Mesothelial cell of epicardium (in vitro differentiated cells): ENCODE results near the gene SDC3. TPM values are rescaled to one million over a fixed set of nuclear protein-coding genes. Genes with fewer than 3 reads are reported as not detected.

Source experiments
- DNase-seq, 2 experiments: peaks; one replicate each; pipeline ENCODE4 v3.0.0; 2021; ENCODE audit warnings: low spot score in 2 of 2; ENCODE audit not compliant: unreplicated experiment in 2 of 2
- H3K27ac Mint-ChIP-seq: 2 replicates; pipeline ENCODE4 v1.8.0; 2021; ENCODE audit warnings: mixed read lengths
- H3K27me3 Mint-ChIP-seq: 2 replicates; pipeline ENCODE4 v1.8.0; 2021; ENCODE audit warnings: low read depth, mixed read lengths
- H3K36me3 Mint-ChIP-seq: 2 replicates; pipeline ENCODE4 v1.8.0; 2021; ENCODE audit warnings: mixed read lengths
- H3K4me1 Mint-ChIP-seq: 2 replicates; pipeline ENCODE4 v1.8.0; 2021; ENCODE audit warnings: mixed read lengths
- H3K4me3 Mint-ChIP-seq: 2 replicates; pipeline ENCODE4 v1.8.0; 2021; ENCODE audit warnings: mild to moderate bottlenecking, moderate library complexity, mixed read lengths
- H3K9me3 Mint-ChIP-seq: 2 replicates; pipeline ENCODE4 v1.8.0; 2021; ENCODE audit warnings: mixed read lengths
- total RNA-seq: library from RNA; stranded (reverse); gene quantifications from 3 replicates; pipeline ENCODE4 v1.2.1, GENCODE V29; 2021
- TF ChIP-seq, protein P1 (sequence below): fragments of 200-600 bp; sonication (generic); IDR thresholded peaks from one replicate; pipeline ENCODE4 v1.5.0; 2021; ENCODE audit warnings: antibody characterized with exemption; ENCODE audit not compliant: unreplicated experiment

SDC3 gene
- total RNA-seq, 1 donor from 2014 or later = 46.7 TPM

DNA sequence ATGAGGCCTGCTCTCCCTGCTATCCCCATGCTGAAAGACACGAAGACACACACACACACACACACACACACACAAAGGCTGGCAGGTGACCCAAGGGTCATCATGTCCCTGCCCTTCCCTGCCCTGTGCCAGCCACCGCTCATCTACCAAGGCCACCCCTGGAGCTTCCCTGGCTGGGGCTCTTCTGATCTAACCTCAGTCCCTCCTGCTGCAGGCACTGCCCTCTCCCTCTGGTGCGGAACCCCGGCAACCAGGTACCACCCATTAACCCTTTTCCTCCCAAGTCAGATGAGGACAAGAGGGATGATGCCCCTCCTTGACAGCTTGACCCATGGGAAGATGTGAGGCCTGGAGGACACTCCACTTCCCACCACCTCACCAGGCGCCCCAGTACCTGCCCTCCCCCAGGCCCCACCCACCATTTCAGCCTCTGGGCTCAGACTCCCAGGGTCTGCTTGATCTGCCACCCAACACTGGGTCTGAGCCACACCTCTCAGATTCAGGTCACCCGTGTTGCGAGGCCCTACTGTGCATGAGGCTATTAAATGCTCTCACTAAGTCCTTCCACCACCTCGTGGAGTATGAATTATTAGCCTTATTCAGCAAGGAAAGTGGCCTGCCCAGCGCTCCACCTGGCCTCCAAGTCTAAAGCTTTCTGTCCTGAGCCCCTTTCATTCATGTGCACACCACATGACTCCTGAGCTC, 2.5 kb downstream of the SDC3 start:
- Mint-ChIP-seq H3K9me3 (no peaks in the 10 kb centered on the region), H3K27ac (no peak overlapping the region), H3K27me3 (peaks cover 10% of the 10 kb centered on the region), H3K4me3 (peak overlapping the region; percentile 36), H3K4me1 (peaks cover 16% of the 10 kb centered on the region), H3K36me3 (no peaks in the 10 kb centered on the region)
- no peak for DNase-seq
- TF ChIP-seq, protein P1, sequence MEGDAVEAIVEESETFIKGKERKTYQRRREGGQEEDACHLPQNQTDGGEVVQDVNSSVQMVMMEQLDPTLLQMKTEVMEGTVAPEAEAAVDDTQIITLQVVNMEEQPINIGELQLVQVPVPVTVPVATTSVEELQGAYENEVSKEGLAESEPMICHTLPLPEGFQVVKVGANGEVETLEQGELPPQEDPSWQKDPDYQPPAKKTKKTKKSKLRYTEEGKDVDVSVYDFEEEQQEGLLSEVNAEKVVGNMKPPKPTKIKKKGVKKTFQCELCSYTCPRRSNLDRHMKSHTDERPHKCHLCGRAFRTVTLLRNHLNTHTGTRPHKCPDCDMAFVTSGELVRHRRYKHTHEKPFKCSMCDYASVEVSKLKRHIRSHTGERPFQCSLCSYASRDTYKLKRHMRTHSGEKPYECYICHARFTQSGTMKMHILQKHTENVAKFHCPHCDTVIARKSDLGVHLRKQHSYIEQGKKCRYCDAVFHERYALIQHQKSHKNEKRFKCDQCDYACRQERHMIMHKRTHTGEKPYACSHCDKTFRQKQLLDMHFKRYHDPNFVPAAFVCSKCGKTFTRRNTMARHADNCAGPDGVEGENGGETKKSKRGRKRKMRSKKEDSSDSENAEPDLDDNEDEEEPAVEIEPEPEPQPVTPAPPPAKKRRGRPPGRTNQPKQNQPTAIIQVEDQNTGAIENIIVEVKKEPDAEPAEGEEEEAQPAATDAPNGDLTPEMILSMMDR = no peak

DNA sequence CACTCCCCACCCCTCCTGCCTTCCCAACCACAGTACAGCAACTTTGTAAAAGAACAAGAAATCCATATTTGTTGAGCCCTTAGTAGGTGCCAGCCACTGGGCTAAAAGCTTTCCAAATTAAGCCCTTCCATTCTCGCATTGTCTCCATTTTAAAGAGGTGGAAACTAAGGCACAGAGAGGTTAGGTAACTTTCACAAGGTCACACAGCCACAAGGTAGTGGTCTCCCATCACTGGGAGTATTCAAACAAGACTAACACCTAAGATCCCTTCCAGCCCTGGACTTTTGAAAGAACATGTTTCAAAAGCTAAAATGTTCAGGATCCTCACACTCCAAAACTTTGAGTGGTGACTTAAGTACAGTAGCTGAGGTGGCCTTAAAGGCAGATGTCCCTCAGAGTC, 3.2 kb downstream of the SDC3 start:
- DNase-seq = no peak
- Mint-ChIP-seq H3K36me3 (no peaks in the 10 kb centered on the region), H3K4me3 (no peak overlapping the region), H3K4me1 (peaks cover 16% of the 10 kb centered on the region), H3K9me3 (no peaks in the 10 kb centered on the region), H3K27me3 (peaks cover 10% of the 10 kb centered on the region), H3K27ac (no peak overlapping the region)
- TF ChIP-seq, protein P1 = no peak

DNA sequence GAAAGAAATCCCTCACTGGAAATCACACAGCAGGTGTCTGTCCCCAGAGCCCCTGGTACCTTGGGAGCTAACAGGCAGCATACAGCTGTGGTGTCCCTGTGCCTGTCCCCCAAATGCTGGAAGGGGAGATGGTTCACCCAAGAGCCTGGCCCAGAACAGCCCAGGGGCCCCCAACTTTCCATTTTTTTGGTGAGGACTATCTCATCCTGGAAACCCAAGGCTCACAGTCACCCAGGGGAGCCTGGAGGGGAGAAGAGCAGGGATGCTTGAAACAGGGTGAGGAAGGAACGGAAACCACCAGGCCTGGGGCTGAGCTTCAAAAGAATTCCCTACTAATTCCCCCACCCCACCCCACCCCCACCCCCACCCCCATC, 3.6 kb downstream of the SDC3 start:
- no peaks in the 10 kb centered on the region for H3K36me3 Mint-ChIP-seq
- H3K4me1 Mint-ChIP-seq = peaks cover 16% of the 10 kb centered on the region
- H3K27ac Mint-ChIP-seq = no peak overlapping the region
- peaks cover 10% of the 10 kb centered on the region for H3K27me3 Mint-ChIP-seq
- TF ChIP-seq, protein P1 = no peak
- DNase-seq = no peak
- H3K4me3 Mint-ChIP-seq = no peak overlapping the region
- no peaks in the 10 kb centered on the region for H3K9me3 Mint-ChIP-seq

DNA sequence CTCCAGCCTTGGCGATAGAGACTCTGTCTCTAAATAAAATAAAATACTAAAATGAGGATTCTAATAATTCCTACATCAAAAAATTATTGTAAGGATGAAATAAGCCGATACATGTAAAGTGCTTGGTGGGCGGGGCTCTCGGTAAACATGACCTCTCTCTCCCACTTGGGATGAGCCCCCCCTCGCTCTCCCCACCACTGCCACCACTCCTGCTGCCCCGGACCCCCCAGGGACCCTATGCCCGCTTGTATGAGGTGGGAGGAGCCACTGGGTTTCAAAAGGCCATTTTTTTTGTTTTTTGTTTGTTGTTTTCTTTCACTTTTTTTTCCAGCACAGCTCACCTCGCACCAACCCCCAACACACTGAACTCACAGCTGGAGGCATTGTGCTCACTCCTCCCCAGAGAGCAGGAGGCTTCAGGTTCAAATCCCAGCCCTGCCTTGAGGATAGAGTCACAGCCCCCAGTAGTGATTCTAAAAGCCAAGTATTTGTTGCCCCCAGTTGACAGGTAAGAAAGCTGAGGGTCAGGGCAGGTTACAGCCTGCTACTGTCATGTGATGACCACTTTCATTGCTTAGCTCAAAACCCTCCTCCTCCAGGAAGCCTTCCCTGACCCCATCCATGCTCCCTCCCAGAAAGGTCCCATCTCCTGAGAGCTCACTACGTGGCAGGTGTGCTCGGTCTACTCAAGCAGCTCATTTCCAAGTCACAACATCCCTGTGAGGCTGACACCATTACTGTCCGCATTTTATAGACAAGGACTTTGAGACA, 4.2 kb downstream of the SDC3 start:
- H3K9me3 Mint-ChIP-seq = no peaks in the 10 kb centered on the region
- no peak overlapping the region for H3K27ac Mint-ChIP-seq
- H3K36me3 Mint-ChIP-seq = no peaks in the 10 kb centered on the region
- no peak for DNase-seq
- H3K27me3 Mint-ChIP-seq = peaks cover 7% of the 10 kb centered on the region
- TF ChIP-seq, protein P1 = no peak
- H3K4me1 Mint-ChIP-seq = peaks cover 15% of the 10 kb centered on the region
- no peak overlapping the region for H3K4me3 Mint-ChIP-seq

DNA sequence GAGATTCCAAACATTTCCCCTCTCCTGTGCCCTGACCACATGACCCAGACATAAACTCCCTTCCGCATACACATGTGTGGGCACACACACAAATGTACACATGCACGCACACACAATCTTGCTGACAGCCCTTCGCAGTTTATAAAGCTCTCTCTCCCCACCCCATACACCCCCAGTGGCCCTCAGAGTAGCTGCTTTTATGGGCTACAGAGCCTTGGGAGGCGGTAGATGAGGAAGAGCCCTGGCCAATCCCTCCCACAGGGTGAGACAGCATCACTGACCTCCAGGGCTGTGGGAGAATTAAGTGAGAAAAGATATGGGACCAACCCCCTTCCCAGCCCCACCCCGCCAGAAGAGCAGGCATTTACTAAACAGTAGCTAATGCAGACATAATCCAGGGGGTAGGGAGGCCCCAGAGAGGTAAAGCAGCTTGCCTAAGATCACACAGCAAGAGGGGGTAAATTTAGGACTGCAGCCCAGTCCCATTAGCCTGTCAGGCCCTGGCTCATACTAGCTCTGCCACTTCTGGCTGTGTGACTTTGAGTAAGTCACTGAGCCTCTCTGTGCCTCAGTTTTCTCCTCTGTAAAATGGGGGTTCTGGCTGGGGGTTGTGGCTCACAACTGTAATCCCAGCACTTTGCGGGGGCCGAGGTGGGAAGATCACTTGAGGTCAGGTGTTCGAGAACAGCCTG, 5.1 kb downstream of the SDC3 start:
- no peak overlapping the region for H3K4me3 Mint-ChIP-seq
- no peaks in the 10 kb centered on the region for H3K9me3 Mint-ChIP-seq
- peak overlapping the region; percentile 13 for H3K27ac Mint-ChIP-seq
- H3K4me1 Mint-ChIP-seq = peaks cover 12% of the 10 kb centered on the region
- H3K36me3 Mint-ChIP-seq = no peaks in the 10 kb centered on the region
- TF ChIP-seq, protein P1 = no peak
- H3K27me3 Mint-ChIP-seq = peaks cover 7% of the 10 kb centered on the region
- DNase-seq = no peak
